GM12873 (cell line): ENCODE measurements around the gene HSDL1.

ENCODE experiments used
- TF ChIP-seq, protein P1 (sequence below): IDR thresholded peaks from 2 replicates; pipeline ENCODE4 v1.5.1; 2012; ENCODE audit warnings: low read depth, mild to moderate bottlenecking, moderate library complexity, low read length, control low read depth; ENCODE audit not compliant: insufficient read depth; ENCODE audit errors: missing control alignments

HSDL1 gene

DNA sequence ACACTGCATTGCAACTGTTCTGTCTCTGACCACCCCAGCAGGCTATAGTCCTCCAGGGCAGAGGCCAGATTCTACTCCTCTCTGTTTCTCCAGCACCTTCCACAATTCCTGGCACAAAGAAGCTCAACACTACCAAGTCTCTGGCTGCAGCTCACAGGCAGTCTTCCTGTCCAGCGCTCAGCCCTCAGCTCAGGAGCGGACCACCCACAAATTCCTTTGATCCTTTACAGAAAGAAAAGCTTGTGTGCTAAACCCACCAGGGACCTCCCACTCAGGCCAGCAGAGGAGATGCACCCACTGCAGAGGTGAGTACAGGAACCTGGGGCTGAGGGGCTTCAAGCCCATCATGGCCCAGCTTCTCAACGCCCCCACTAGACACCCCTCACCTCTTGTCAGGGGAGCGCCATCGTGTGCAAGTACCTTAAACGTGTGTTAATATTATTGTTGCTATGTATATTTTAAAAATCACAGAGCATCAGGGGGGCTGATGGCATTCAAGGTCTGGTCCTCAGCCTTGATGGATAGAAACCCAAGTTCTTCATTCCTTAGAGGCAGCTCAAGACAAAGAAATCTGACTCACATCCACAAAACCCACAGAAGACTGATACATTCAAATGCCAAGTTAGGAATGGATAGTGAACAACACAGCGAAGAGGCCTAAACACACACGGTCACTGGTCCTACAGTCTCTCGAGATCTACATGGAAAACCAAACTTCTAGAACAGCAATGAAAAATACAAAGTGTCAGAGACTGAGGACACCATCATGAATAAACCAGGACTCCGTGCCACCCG is 8.4 kb downstream of the HSDL1 start:
- TF ChIP-seq, protein P1, sequence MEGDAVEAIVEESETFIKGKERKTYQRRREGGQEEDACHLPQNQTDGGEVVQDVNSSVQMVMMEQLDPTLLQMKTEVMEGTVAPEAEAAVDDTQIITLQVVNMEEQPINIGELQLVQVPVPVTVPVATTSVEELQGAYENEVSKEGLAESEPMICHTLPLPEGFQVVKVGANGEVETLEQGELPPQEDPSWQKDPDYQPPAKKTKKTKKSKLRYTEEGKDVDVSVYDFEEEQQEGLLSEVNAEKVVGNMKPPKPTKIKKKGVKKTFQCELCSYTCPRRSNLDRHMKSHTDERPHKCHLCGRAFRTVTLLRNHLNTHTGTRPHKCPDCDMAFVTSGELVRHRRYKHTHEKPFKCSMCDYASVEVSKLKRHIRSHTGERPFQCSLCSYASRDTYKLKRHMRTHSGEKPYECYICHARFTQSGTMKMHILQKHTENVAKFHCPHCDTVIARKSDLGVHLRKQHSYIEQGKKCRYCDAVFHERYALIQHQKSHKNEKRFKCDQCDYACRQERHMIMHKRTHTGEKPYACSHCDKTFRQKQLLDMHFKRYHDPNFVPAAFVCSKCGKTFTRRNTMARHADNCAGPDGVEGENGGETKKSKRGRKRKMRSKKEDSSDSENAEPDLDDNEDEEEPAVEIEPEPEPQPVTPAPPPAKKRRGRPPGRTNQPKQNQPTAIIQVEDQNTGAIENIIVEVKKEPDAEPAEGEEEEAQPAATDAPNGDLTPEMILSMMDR = no peak

DNA sequence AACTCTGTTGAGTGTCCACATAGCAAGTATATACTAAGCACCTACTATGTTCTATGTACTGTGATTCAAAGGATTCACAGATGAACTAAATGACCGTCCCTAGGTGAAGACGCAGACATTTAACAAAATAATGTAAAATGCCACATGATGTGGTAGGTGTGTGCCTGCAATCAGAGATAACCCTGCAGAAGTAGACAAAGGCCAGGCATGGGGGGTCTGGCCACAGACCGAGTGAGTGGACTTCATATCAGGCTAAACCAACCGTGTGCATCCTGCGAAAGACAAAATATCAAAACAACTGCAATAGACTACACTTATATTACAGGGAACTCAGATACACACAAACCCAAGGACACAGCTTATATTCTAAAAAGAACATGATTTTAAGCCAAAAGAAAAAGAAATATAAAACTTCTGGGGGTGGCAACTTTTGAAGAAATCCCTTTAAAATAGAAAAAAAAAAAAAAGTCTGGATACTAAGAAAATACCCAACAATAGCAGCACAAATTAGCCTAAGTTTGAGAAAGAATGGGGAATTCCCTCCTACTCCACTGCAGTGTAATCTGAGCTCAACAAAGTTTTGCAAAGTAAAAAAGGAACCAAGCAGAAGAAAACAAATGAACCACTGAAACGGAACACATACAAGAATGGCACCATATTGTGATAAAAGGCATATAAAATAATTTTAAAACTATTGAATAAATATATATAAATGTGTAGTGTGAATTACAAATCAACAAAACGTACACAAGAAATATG is 12.3 kb downstream of the HSDL1 start:
- TF ChIP-seq, protein P1 = no peak

DNA sequence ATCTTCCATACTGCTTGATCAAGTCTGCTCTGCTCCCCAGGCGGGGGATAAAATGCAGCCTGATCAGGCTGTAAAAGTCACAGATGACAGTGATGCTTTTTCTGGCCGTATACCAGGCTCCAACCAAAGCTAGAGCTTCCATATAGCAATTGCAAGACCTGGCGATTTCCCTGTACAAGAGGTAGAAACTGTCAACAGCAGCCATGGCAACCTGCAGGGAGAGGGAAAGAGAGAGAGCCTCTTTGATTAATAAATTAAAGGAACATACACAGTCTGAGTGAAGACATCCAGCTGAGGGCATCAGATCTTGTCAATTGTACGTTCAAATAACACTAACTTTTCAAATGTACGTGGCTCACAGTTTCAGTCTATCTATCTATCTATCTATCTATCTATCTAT is 13.9 kb downstream of the HSDL1 start:
- TF ChIP-seq, protein P1 = no peak

DNA sequence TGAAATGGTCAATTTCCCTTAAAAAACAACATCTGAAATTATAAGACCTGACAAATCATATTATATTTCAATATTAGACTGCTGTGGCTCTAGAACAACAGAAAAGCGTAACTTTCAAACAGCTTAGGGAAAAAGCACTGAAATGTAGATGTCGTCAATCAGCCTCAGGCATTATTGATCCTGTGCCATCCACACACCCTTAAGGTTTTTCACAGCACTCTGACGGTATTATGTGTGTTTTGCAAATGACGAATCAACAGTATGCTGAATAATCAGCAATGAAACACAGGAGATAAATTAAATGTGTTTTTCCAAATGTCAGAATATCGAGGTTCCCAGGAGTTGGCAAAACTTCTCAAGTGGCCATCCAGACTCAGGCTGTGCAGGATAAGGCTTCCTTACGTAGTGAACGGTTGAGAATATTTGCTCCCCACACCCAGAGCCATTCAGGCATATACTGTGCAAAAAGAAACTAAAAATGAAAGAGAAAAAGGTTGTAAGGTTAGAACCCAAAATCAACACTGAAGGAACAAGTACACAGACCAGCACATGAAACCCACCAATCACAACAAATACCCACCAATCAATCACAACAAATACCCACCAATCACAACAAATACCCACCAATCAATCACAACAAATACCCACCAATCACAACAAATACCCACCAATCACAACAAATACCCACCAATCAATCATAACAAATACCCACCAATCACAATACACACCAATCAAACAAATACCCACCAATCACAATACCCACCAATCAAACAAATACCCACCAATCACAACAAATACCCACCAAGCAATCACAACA is 20.5 kb downstream of the HSDL1 start:
- TF ChIP-seq, protein P1 = no peak

DNA sequence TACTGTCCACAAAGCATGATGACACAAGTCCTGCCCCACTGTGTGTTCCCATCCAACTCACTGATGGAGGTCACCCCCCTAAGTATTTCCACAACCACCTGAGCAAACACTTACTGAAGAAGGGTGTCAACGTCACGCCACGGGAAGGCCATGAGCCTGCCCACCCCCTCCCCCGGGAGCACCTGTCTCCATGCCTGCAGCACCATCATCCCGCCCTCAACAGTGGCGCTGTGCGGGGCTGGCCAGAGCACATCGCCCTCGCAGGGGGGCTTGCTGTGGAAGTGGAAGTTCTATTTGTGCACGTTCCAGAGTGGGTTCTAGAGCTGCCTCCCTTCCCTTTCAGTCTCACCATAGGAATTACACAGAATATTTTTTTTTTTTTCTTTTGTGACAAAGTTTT is 24.0 kb downstream of the HSDL1 start:
- TF ChIP-seq, protein P1 = no peak

DNA sequence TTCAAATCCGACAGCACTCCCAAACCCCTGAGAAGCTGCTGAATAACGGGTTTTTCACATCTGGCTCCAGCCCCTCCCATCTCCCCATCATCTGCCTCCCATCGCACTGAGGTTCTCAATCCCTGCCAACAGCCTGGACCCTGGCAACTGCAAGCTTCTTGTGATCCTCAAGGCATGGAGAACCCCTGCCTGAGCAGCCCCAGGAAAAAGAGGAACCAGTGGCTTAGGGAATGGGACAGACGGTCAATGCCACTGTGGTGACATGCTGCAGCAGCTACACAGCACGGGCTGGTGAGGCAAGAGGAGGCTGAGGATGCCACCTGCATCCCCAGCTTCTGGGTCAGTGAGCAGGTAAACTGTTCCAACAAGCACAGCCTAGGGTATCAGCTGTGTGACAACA is 25.0 kb downstream of the HSDL1 start:
- TF ChIP-seq, protein P1 = no peak

DNA sequence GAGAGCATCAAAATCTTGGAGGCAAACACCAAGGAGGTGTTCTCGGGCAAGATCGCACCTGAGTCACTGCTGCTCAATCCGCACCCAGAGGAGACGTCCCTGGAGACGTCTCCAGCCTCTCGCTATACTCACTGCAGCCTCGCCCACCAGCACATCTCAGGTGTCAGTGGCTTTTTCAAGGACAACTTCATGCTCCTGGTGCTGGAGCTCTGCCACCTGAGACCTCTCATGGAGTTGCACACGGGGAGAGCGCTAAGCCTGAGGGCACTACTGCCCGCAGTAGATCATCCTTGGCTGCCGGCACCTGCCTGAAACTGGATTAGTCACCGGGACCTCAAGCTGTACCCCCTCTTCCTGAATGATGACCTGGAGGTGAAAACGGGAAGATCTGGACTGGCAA is 25.6 kb downstream of the HSDL1 start:
- TF ChIP-seq, protein P1 = no peak
